Measurements from ENCODE around the gene ACAD10. TPM values are rescaled to one million over a fixed set of nuclear protein-coding genes. Genes with fewer than 3 reads are reported as not detected.
A peak's percentile ranks its signal among the peaks of the same experiment; 100 is the strongest.

Gene ACAD10
- total and polyA plus RNA-seq, 7 donors, result 5.8 to 31.0 (median 12.8) TPM

DNA sequence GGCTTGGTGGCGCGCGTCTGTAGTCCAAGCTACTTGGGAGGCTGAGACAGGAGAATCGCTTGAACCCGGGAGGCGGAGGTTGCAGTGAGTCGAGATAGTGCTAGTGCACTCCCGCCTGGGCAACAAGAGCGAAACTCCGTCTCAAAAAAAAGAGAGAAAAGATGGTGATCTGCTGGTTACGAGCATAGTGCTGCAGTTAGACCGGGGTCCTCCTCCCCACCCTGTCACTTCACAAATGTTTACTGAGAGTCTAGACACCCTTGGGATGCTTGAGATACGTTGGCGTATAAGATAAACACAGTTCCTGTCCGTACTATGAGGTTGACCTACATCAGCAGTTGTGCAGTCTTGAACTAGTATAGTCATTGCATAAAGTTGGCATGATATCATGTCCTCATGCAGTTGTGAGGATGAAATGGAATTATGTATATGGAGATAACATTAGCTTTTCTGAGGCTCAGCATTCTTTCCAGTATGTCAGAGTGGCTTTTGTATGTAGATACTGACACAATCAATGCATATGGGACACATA, 787 bp downstream of the ACAD10 start:
- no peak for TF ChIP-seq POLR2A (IDR thresholded peaks at IDR 0.05)
- TF ChIP-seq, protein P1, sequence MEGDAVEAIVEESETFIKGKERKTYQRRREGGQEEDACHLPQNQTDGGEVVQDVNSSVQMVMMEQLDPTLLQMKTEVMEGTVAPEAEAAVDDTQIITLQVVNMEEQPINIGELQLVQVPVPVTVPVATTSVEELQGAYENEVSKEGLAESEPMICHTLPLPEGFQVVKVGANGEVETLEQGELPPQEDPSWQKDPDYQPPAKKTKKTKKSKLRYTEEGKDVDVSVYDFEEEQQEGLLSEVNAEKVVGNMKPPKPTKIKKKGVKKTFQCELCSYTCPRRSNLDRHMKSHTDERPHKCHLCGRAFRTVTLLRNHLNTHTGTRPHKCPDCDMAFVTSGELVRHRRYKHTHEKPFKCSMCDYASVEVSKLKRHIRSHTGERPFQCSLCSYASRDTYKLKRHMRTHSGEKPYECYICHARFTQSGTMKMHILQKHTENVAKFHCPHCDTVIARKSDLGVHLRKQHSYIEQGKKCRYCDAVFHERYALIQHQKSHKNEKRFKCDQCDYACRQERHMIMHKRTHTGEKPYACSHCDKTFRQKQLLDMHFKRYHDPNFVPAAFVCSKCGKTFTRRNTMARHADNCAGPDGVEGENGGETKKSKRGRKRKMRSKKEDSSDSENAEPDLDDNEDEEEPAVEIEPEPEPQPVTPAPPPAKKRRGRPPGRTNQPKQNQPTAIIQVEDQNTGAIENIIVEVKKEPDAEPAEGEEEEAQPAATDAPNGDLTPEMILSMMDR (IDR thresholded peaks at IDR 0.05), result no peak
- TF ChIP-seq EP300 (IDR thresholded peaks at IDR 0.05), result no peak
- TF ChIP-seq POLR2AphosphoS5 (IDR thresholded peaks at IDR 0.05), result no peak
- Histone ChIP-seq H3K4me1 (peaks cover 0 to 35% (median 25%) of the 10 kb centered on the region in 4 donors), H3K27me3 (no peaks in the 10 kb centered on the region), H3K27ac (peak overlapping the region; percentile 82 to 91 (median 88)), H3K36me3 (peaks cover 0 to 15% (median 8%) of the 10 kb centered on the region in 4 donors), H3K9me3 (no peaks in the 10 kb centered on the region), H3K4me3 (peak overlapping the region; percentile 80 to 94 (median 93))
- no peak for DNase-seq
- 7 to 20% methylated on average over 15 of the region's 15 CpGs for WGBS, 2 donors
- intact Hi-C loops (cut with DNase I), result loop anchor here (5.0 kb wide), 1 partner anchor 89 kb away; the partner anchor contains the start of gene ATXN2

DNA sequence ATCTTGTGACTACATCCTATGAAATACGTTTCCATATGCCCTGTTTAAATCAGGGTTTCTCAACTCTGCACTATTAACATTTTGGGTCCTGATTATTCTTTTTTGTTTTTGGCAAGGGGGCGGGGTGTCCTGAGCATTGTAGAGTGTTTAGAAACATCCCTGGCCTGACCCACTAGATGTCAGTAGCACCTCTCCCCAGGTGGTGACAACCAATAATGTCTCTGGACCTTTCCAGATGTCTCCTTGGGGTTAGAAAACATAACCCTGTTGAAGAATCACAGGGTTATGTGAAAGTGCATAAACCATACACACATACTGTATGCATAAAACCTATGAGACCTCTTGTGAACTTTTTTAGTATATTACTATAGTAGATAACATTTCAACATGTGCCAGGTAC, 1.4 kb downstream of the ACAD10 start:
- no peak for TF ChIP-seq POLR2A (IDR thresholded peaks at IDR 0.05)
- TF ChIP-seq, protein P1 (IDR thresholded peaks at IDR 0.05), result no peak
- TF ChIP-seq EP300 (IDR thresholded peaks at IDR 0.05), result no peak
- TF ChIP-seq POLR2AphosphoS5 (IDR thresholded peaks at IDR 0.05), result no peak
- whole genome bisulfite sequencing, 2 donors, result 41 to 67% methylated on average over 2 of the region's 2 CpGs
- intact Hi-C loops (cut with DNase I), result loop anchor here (5.0 kb wide), 1 partner anchor 90 kb away; the partner anchor contains the start of gene ATXN2
- Histone ChIP-seq H3K27me3 (no peaks in the 10 kb centered on the region), H3K27ac (peak overlapping the region in 1 of 4 donors; percentile 91), H3K4me1 (peaks cover 0 to 35% (median 25%) of the 10 kb centered on the region in 4 donors), H3K9me3 (no peaks in the 10 kb centered on the region), H3K36me3 (peaks cover 0 to 9% (median 3%) of the 10 kb centered on the region in 4 donors), H3K4me3 (no peak overlapping the region)
- no peak for DNase-seq

DNA sequence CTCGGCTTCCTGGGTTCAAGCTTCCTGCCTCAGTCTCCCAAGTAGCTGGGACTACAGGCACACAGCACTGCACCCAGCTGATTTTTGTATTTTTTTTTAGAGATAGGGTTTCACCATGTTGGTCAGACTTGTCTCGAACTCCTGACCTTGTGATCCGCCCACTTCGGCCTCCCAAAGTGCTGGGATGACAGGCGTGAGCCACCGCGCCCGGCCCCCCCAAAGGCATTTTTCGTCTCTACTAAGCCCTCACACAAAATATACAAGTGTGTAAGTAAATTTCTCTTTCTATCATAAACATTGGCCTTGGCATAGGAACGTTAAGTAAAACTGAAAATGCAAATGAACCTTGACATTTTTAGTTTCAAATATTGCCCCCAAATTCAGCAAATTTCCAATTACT, 2.1 kb downstream of the ACAD10 start:
- Histone ChIP-seq H3K9me3 (no peaks in the 10 kb centered on the region), H3K4me3 (no peak overlapping the region), H3K4me1 (peaks cover 0 to 35% (median 25%) of the 10 kb centered on the region in 4 donors), H3K27me3 (no peaks in the 10 kb centered on the region), H3K27ac (no peak overlapping the region), H3K36me3 (peaks cover 3 to 6% (median 3%) of the 10 kb centered on the region in 4 donors)
- intact Hi-C loops (cut with DNase I), result loop anchor here (5.0 kb wide), 1 partner anchor 91 kb away; the partner anchor contains the start of gene ATXN2
- DNase-seq, result no peak
- 87 to 91% methylated on average over 10 of the region's 10 CpGs for WGBS, 2 donors
- no peak for TF ChIP-seq POLR2AphosphoS5 (IDR thresholded peaks at IDR 0.05)
- TF ChIP-seq POLR2A (IDR thresholded peaks at IDR 0.05), result no peak

DNA sequence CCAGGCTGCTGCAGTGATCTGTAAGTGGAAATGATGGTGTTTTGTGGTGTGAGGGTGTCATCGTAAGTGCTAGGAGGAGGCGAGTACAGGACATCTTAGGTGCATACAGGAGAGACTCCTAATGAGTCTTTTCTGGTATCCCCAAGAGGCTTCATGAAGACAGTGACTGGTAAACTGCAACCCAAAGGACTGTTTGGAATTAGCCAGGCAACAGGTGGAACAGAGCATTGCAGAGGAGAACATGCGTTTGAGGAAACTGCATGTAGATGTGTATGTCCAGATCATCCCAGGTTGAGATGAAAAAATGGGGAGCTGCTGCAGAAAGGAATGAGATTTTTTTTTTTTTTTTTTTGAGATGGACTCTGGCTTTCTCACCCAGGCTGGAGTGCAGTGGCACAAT, 5.4 kb downstream of the ACAD10 start:
- intact Hi-C loops (cut with DNase I), result no loop called here
- H3K36me3 ChIP-seq, result peaks cover 8 to 38% (median 23%) of the 10 kb centered on the region in 4 donors
- H3K9me3 ChIP-seq, result no peaks in the 10 kb centered on the region
- no peak overlapping the region for H3K4me3 ChIP-seq
- H3K27ac ChIP-seq, result no peak overlapping the region
- DNase-seq, result no peak
- TF ChIP-seq, protein P1 (IDR thresholded peaks at IDR 0.05), result no peak
- TF ChIP-seq POLR2AphosphoS5 (IDR thresholded peaks at IDR 0.05) (no peak), EP300 (IDR thresholded peaks at IDR 0.05) (no peak), POLR2A (IDR thresholded peaks at IDR 0.05) (no peak)
- H3K27me3 ChIP-seq, result no peaks in the 10 kb centered on the region
- 93 to 95% methylated on average over 3 of the region's 3 CpGs for WGBS, 2 donors
- peaks cover 0 to 13% (median 9%) of the 10 kb centered on the region in 4 donors for H3K4me1 ChIP-seq

DNA sequence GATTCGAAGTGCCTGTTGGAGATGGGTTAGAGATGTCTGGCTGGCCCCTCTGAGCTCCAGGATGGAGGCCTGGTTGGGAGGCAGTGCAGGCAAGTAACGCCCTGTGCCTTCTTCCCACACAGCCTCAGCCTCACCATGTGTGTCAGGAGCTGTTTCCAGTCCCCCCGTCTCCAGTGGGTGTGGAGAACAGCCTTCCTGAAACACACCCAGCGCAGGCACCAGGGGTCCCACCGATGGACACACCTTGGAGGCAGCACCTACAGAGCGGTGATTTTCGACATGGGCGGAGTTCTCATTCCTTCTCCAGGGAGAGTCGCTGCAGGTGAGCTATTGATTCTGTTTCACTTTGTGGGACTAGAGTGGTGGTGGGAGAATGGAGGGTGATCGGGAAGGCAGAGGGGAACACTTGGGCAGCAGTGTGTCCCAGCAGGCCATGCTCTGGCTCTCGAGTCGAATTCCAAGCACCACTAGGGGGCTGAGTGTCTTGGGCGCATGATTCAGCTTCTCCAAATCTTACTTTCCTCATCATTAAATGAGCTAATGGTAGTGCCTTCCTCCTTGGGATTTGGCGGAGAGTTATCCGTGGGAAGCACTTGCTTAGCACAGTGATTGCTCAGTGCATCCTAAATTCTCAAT, 6.8 kb downstream of the ACAD10 start:
- 93 to 94% methylated on average over 15 of the region's 15 CpGs for WGBS, 2 donors

More for the DNA sequence above, 6.8 kb downstream of the ACAD10 start:
- Histone ChIP-seq H3K36me3 (peaks cover 8 to 50% (median 26%) of the 10 kb centered on the region in 4 donors), H3K4me1 (no peaks in the 10 kb centered on the region), H3K27me3 (no peaks in the 10 kb centered on the region), H3K4me3 (no peak overlapping the region), H3K27ac (no peak overlapping the region), H3K9me3 (no peaks in the 10 kb centered on the region)
- no peak for TF ChIP-seq EP300 (IDR thresholded peaks at IDR 0.05)
- TF ChIP-seq, protein P1 (IDR thresholded peaks at IDR 0.05), result no peak
- no peak for DNase-seq
- intact Hi-C loops (cut with DNase I), result no loop called here
